Measurements from ENCODE around the gene RTTN.

The RTTN gene

GRCh38 chr18:70227438-70227837, 22.0 kb upstream of the RTTN start:
- TF ChIP-seq GATA2 (IDR thresholded peaks at IDR 0.05; ENCODE audit: low read depth, low read length) (no peak), GATA3 (IDR thresholded peaks at IDR 0.05; ENCODE audit: low read depth, low read length) (no peak)

- no peak for TF ChIP-seq GATA3 (IDR thresholded peaks at IDR 0.05; ENCODE audit: low read depth, low read length)
- no peak for TF ChIP-seq GATA2 (IDR thresholded peaks at IDR 0.05; ENCODE audit: low read depth, low read length)
These were observed 16.4 kb upstream of the RTTN start for GRCh38 chr18:70221915-70222278.

- no peak for TF ChIP-seq GATA3 (IDR thresholded peaks at IDR 0.05; ENCODE audit: low read depth, low read length)
- TF ChIP-seq GATA2 (IDR thresholded peaks at IDR 0.05; ENCODE audit: low read depth, low read length) = no peak
These were observed 15.8 kb upstream of the RTTN start for GRCh38 chr18:70221156-70221914.

GRCh38 chr18:70220628-70221027, 15.1 kb upstream of the RTTN start:
- TF ChIP-seq GATA2 (IDR thresholded peaks at IDR 0.05; ENCODE audit: low read depth, low read length) (no peak), GATA3 (IDR thresholded peaks at IDR 0.05; ENCODE audit: low read depth, low read length) (no peak)

- TF ChIP-seq GATA3 (IDR thresholded peaks at IDR 0.05; ENCODE audit: low read depth, low read length) = no peak
- TF ChIP-seq GATA2 (IDR thresholded peaks at IDR 0.05; ENCODE audit: low read depth, low read length) = no peak
These were observed 14.2 kb upstream of the RTTN start for GRCh38 chr18:70219688-70220087.

GRCh38 chr18:70216788-70217187, 11.3 kb upstream of the RTTN start:
- TF ChIP-seq GATA3 (IDR thresholded peaks at IDR 0.05; ENCODE audit: low read depth, low read length) (no peak), GATA2 (IDR thresholded peaks at IDR 0.05; ENCODE audit: low read depth, low read length) (no peak)

GRCh38 chr18:70207181-70207580, 1.7 kb upstream of the RTTN start:
- TF ChIP-seq GATA2 (IDR thresholded peaks at IDR 0.05; ENCODE audit: low read depth, low read length) (no peak), GATA3 (IDR thresholded peaks at IDR 0.05; ENCODE audit: low read depth, low read length) (no peak)

GRCh38 chr18:70200286-70200685, 5.2 kb downstream of the RTTN start:
- TF ChIP-seq GATA2 (IDR thresholded peaks at IDR 0.05; ENCODE audit: low read depth, low read length) (no peak), GATA3 (IDR thresholded peaks at IDR 0.05; ENCODE audit: low read depth, low read length) (no peak)

GRCh38 chr18:70197844-70198243, 7.6 kb downstream of the RTTN start:
- TF ChIP-seq GATA2 (IDR thresholded peaks at IDR 0.05; ENCODE audit: low read depth, low read length) (no peak), GATA3 (IDR thresholded peaks at IDR 0.05; ENCODE audit: low read depth, low read length) (no peak)

GRCh38 chr18:70197026-70197425, 8.5 kb downstream of the RTTN start:
- TF ChIP-seq GATA2 (IDR thresholded peaks at IDR 0.05; ENCODE audit: low read depth, low read length) (no peak), GATA3 (IDR thresholded peaks at IDR 0.05; ENCODE audit: low read depth, low read length) (no peak)

- TF ChIP-seq GATA2 (IDR thresholded peaks at IDR 0.05; ENCODE audit: low read depth, low read length) (no peak), GATA3 (IDR thresholded peaks at IDR 0.05; ENCODE audit: low read depth, low read length) (no peak)
These were observed 9.5 kb downstream of the RTTN start for GRCh38 chr18:70195852-70196434.

- TF ChIP-seq GATA3 (IDR thresholded peaks at IDR 0.05; ENCODE audit: low read depth, low read length) = no peak
- TF ChIP-seq GATA2 (IDR thresholded peaks at IDR 0.05; ENCODE audit: low read depth, low read length) = no peak
These were observed 10.4 kb downstream of the RTTN start for GRCh38 chr18:70195014-70195614.

- TF ChIP-seq GATA2 (IDR thresholded peaks at IDR 0.05; ENCODE audit: low read depth, low read length) = no peak
- no peak for TF ChIP-seq GATA3 (IDR thresholded peaks at IDR 0.05; ENCODE audit: low read depth, low read length)
These were observed 11.1 kb downstream of the RTTN start for GRCh38 chr18:70194227-70194890.

GRCh38 chr18:70190529-70190928, 15.0 kb downstream of the RTTN start:
- TF ChIP-seq GATA2 (IDR thresholded peaks at IDR 0.05; ENCODE audit: low read depth, low read length) (no peak), GATA3 (IDR thresholded peaks at IDR 0.05; ENCODE audit: low read depth, low read length) (no peak)
